GM23248 (cell line): Measurements from ENCODE around the gene ULK4. TPM values are rescaled to one million over a fixed set of nuclear protein-coding genes. Genes with fewer than 3 reads are reported as not detected.

Experiments
- DNase-seq: peaks from one replicate; pipeline ENCODE4 v3.0.0-alpha.2; 2015
- H2AFZ ChIP-seq: fragments of 200-600 bp; sonication (generic); 2 replicates; pipeline ENCODE4 v1.6.1; 2016; ENCODE audit warnings: antibody characterized with exemption
- H3F3A ChIP-seq: fragments of 200-600 bp; sonication (generic); 2 replicates; pipeline ENCODE4 v1.6.1; 2016; ENCODE audit warnings: mild to moderate bottlenecking, antibody characterized with exemption, mixed run types; ENCODE audit not compliant: insufficient read depth
- H3K27ac ChIP-seq: fragments of 200-600 bp; sonication (generic); 2 replicates; pipeline ENCODE4 v1.5.1; 2016; ENCODE audit warnings: mild to moderate bottlenecking
- H3K27me3 ChIP-seq: fragments of 200-600 bp; sonication (generic); replicated peaks from 2 replicates; pipeline ENCODE4 v1.6.1; 2016; ENCODE audit warnings: mild to moderate bottlenecking; ENCODE audit not compliant: insufficient read depth
- H3K36me3 ChIP-seq: fragments of 200-600 bp; sonication (generic); 2 replicates; pipeline ENCODE4 v1.6.1; 2016; ENCODE audit warnings: low read depth, mild to moderate bottlenecking
- H3K4me1 ChIP-seq: fragments of 200-600 bp; sonication (generic); 2 replicates; pipeline ENCODE4 v1.6.1; 2016; ENCODE audit warnings: mild to moderate bottlenecking; ENCODE audit not compliant: insufficient read depth
- H3K4me2 ChIP-seq: fragments of 200-600 bp; sonication (generic); one replicate; pipeline ENCODE4 v1.6.1; 2016; ENCODE audit warnings: mild to moderate bottlenecking; ENCODE audit not compliant: unreplicated experiment
- H3K4me3 ChIP-seq: fragments of 200-600 bp; sonication (generic); 2 replicates; pipeline ENCODE4 v1.5.1; 2016; ENCODE audit warnings: mild to moderate bottlenecking
- H3K79me2 ChIP-seq: fragments of 200-600 bp; sonication (generic); 2 replicates; pipeline ENCODE4 v1.6.1; 2016; ENCODE audit warnings: mild to moderate bottlenecking; ENCODE audit not compliant: insufficient read depth
- H3K9ac ChIP-seq: fragments of 200-600 bp; sonication (generic); 2 replicates; pipeline ENCODE4 v1.6.1; 2016; ENCODE audit warnings: mild to moderate bottlenecking
- H3K9me2 ChIP-seq: fragments of 200-600 bp; sonication (generic); 2 replicates; pipeline ENCODE4 v1.6.1; 2016; ENCODE audit warnings: mixed run types, mild to moderate bottlenecking, moderate library complexity; ENCODE audit not compliant: insufficient read depth
- H3K9me3 ChIP-seq: fragments of 200-600 bp; sonication (generic); one replicate; pipeline ENCODE4 v1.6.1; 2017; ENCODE audit warnings: low read depth
- H4K20me1 ChIP-seq: fragments of 200-600 bp; sonication (generic); 2 replicates; pipeline ENCODE4 v1.6.0; 2016; ENCODE audit not compliant: insufficient read depth
- EZH2 ChIP-seq: fragments of 200-600 bp; sonication (generic); IDR thresholded peaks from 2 replicates; pipeline ENCODE4 v1.6.1; 2018; ENCODE audit warnings: antibody characterized with exemption, mild to moderate bottlenecking; ENCODE audit not compliant: insufficient read depth, poor library complexity, severe bottlenecking
- EZH2phosphoT487 ChIP-seq: fragments of 200-600 bp; sonication (generic); IDR thresholded peaks from 2 replicates; pipeline ENCODE4 v1.6.1; 2018; ENCODE audit warnings: antibody characterized with exemption, moderate library complexity, mild to moderate bottlenecking, low read depth; ENCODE audit not compliant: insufficient read depth
- WGBS, 2 experiments: methylation state at CpG; one replicate each; pipeline ENCODE4 v1.1.6; 2015 to 2017; ENCODE audit warnings: low lambda C conversion rate in 2 of 2, low coverage in 1 of 2; ENCODE audit errors: missing lambda C conversion rate in 2 of 2; 5-methylcytosine and 5-hydroxymethylcytosine counted together
- in situ Hi-C: fragments of 300-500 bp; cut with MboI; formaldehyde crosslinking; loops from 2 replicates; pipeline ENCODE4 v1.15.0; 2020
- polyA plus RNA-seq: library from polyadenylated mRNA; unstranded; fragments of >200 nt; fragmentation: Nextera tagmentation; extraction: Ambion mirVana; gene quantifications from 2 replicates; pipeline ENCODE4 v1.2.1, GENCODE V29; 2016
- total RNA-seq: library from RNA; depleted of rRNA; stranded (reverse); fragments of >200 nt; shearing (Covaris generic); gene quantifications from 2 replicates; pipeline ENCODE4 v1.2.3, GENCODE V29; 2014

The ULK4 gene
- total and polyA plus RNA-seq, 2 experiments from 2014 or later: 3.5 to 20.3 TPM

- H3K4me2 ChIP-seq: no peak overlapping the region
- no peaks in the 10 kb centered on the region for H3F3A ChIP-seq
- H2AFZ ChIP-seq: no peak overlapping the region
- TF ChIP-seq EZH2: no peak
- no peak for TF ChIP-seq EZH2phosphoT487
- H3K4me3 ChIP-seq: no peak overlapping the region
- H3K9me2 ChIP-seq: no peaks in the 10 kb centered on the region
- no peak for DNase-seq
- in situ Hi-C loops: no loop called here
- H3K36me3 ChIP-seq: no peaks in the 10 kb centered on the region
- H3K27ac ChIP-seq: no peak overlapping the region
- no peaks in the 10 kb centered on the region for H4K20me1 ChIP-seq
- H3K27me3 ChIP-seq: no peaks in the 10 kb centered on the region
- no peak overlapping the region for H3K9ac ChIP-seq
- no peaks in the 10 kb centered on the region; the same call in 1 of the 2 replicates for H3K4me1 ChIP-seq
- WGBS, 2 experiments: 79 to 80% methylated on average over 2 of the region's 2 CpGs
- no peaks in the 10 kb centered on the region for H3K79me2 ChIP-seq
- H3K9me3 ChIP-seq: no peaks in the 10 kb centered on the region
These were observed 654.8 kb downstream of the ULK4 start for GRCh38 chr3:41307065-41307464.

GRCh38 chr3:41304593-41304992 is 657.3 kb downstream of the ULK4 start:
- Histone ChIP-seq H3K9ac (no peak overlapping the region), H2AFZ (no peak overlapping the region), H3K36me3 (no peaks in the 10 kb centered on the region), H4K20me1 (no peaks in the 10 kb centered on the region), H3K4me1 (no peaks in the 10 kb centered on the region; the same call in 1 of the 2 replicates), H3K9me3 (no peaks in the 10 kb centered on the region), H3F3A (no peaks in the 10 kb centered on the region), H3K4me3 (no peak overlapping the region), H3K4me2 (no peak overlapping the region), H3K27me3 (no peaks in the 10 kb centered on the region), H3K9me2 (no peaks in the 10 kb centered on the region), H3K79me2 (no peaks in the 10 kb centered on the region), H3K27ac (no peak overlapping the region)
- WGBS, 2 experiments: 13 to 26% methylated on average over 2 of the region's 2 CpGs
- in situ Hi-C loops: no loop called here
- TF ChIP-seq EZH2phosphoT487: no peak
- no peak for TF ChIP-seq EZH2
- DNase-seq: peak; percentile 55

GRCh38 chr3:41302295-41302694 is 659.6 kb downstream of the ULK4 start:
- Histone ChIP-seq H3K27ac (no peak overlapping the region), H3K4me3 (no peak overlapping the region), H3K9me3 (no peaks in the 10 kb centered on the region), H2AFZ (no peak overlapping the region), H4K20me1 (no peaks in the 10 kb centered on the region), H3K36me3 (no peaks in the 10 kb centered on the region), H3K27me3 (no peaks in the 10 kb centered on the region), H3K4me2 (no peak overlapping the region), H3K9me2 (no peaks in the 10 kb centered on the region), H3K4me1 (no peaks in the 10 kb centered on the region; the same call in 1 of the 2 replicates), H3K79me2 (no peaks in the 10 kb centered on the region), H3F3A (no peaks in the 10 kb centered on the region), H3K9ac (no peak overlapping the region)
- in situ Hi-C loops: no loop called here
- no peak for TF ChIP-seq EZH2phosphoT487
- TF ChIP-seq EZH2: no peak
- DNase-seq: no peak
- 72 to 79% methylated on average over 4 of the region's 4 CpGs for WGBS, 2 experiments

- H3K36me3 ChIP-seq: no peaks in the 10 kb centered on the region
- TF ChIP-seq EZH2: no peak
- TF ChIP-seq EZH2phosphoT487: no peak
- no peak overlapping the region for H3K27ac ChIP-seq
- H3K4me2 ChIP-seq: no peak overlapping the region
- no peaks in the 10 kb centered on the region for H3K79me2 ChIP-seq
- no peaks in the 10 kb centered on the region for H3K9me2 ChIP-seq
- peak; percentile 3 for DNase-seq
- no peak overlapping the region for H2AFZ ChIP-seq
- H3K9me3 ChIP-seq: no peaks in the 10 kb centered on the region
- H3F3A ChIP-seq: no peaks in the 10 kb centered on the region
- in situ Hi-C loops: no loop called here
- 97 to 100% methylated on average over 3 of the region's 3 CpGs for WGBS, 2 experiments
- H4K20me1 ChIP-seq: no peaks in the 10 kb centered on the region
- no peak overlapping the region for H3K9ac ChIP-seq
- no peaks in the 10 kb centered on the region; the same call in 1 of the 2 replicates for H3K4me1 ChIP-seq
- no peak overlapping the region for H3K4me3 ChIP-seq
- H3K27me3 ChIP-seq: no peaks in the 10 kb centered on the region
These were observed 660.4 kb downstream of the ULK4 start for GRCh38 chr3:41301548-41301947.

GRCh38 chr3:41299036-41299435 is 662.9 kb downstream of the ULK4 start:
- H3K79me2 ChIP-seq: no peaks in the 10 kb centered on the region
- H3K9me2 ChIP-seq: no peaks in the 10 kb centered on the region
- H3K4me1 ChIP-seq: no peaks in the 10 kb centered on the region
- no peak overlapping the region for H3K4me3 ChIP-seq
- DNase-seq: no peak
- 51 to 69% methylated on average over 3 of the region's 3 CpGs for WGBS, 2 experiments
- no peaks in the 10 kb centered on the region for H3K36me3 ChIP-seq
- H4K20me1 ChIP-seq: no peaks in the 10 kb centered on the region
- H3F3A ChIP-seq: no peaks in the 10 kb centered on the region
- no peak overlapping the region for H3K9ac ChIP-seq
- TF ChIP-seq EZH2phosphoT487: no peak
- in situ Hi-C loops: no loop called here
- no peaks in the 10 kb centered on the region for H3K27me3 ChIP-seq
- H3K9me3 ChIP-seq: no peaks in the 10 kb centered on the region
- no peak overlapping the region for H2AFZ ChIP-seq
- no peak overlapping the region for H3K4me2 ChIP-seq
- H3K27ac ChIP-seq: no peak overlapping the region
